SH-SY5Y (cell line): ENCODE results near the gene MYBPC2.

ENCODE experiments used
- GATA2 ChIP-seq: IDR thresholded peaks from 2 replicates; pipeline ENCODE4 v1.6.1; 2011; ENCODE audit warnings: mild to moderate bottlenecking, low read depth, low read length
- GATA3 ChIP-seq: IDR thresholded peaks from 2 replicates; pipeline ENCODE4 v1.6.1; 2011; ENCODE audit warnings: low read depth, mild to moderate bottlenecking, low read length, moderate library complexity

DNA sequence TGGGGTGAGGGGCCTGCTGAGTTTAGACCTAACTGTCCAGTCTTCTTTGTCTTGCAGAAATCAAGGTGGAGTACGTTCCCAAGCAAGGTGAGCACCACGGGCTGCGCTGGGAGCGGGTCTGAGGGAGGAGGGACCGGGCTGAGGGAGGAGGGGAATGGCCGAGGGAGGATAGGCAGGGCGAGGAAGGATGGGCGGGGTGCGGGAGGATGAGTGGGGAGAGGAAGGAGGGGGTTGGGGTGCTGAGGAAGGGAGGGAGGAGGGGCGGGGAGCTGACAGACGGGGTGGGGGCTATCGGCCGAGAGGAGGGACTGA, 18.5 kb downstream of the MYBPC2 start:
- TF ChIP-seq GATA3 (no peak), GATA2 (no peak)
